DOHH2 (cell line): ENCODE measurements around the gene ST14.

Experiments used
- EZH2phosphoT487 ChIP-seq: fragments of 200-600 bp; sonication (generic); IDR thresholded peaks from 2 replicates; pipeline ENCODE4 v1.6.1; 2017; ENCODE audit warnings: borderline replicate concordance, mild to moderate bottlenecking, antibody characterized with exemption, low read length, moderate library complexity, mixed read lengths
- TF ChIP-seq, protein P1 (sequence below): fragments of 200-600 bp; sonication (generic); IDR thresholded peaks from one replicate; pipeline ENCODE4 v1.5.1; 2014; ENCODE audit warnings: antibody characterized with exemption, mild to moderate bottlenecking, low read depth, low read length; ENCODE audit not compliant: poor library complexity, severe bottlenecking

DNA sequence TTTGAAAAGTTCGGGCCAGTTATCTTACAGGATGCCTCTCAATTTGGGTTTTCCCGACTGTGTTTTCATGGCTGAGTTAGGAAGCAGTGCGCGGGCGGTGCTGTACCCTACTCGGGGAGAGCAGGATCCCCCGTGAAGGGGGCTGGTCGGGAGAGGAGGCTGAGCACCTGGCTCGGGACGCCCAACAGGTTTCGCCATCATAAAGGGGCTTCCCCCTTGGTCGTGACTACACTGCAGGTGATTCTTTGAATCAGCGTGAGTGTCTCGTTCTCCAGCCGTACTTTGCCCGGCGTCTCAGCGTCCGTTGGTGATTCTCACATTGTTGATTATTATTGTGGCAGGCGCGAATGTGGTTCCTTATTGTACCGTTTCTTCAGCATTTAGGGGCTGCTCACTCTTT is 46.6 kb downstream of the ST14 start:
- TF ChIP-seq, protein P1, sequence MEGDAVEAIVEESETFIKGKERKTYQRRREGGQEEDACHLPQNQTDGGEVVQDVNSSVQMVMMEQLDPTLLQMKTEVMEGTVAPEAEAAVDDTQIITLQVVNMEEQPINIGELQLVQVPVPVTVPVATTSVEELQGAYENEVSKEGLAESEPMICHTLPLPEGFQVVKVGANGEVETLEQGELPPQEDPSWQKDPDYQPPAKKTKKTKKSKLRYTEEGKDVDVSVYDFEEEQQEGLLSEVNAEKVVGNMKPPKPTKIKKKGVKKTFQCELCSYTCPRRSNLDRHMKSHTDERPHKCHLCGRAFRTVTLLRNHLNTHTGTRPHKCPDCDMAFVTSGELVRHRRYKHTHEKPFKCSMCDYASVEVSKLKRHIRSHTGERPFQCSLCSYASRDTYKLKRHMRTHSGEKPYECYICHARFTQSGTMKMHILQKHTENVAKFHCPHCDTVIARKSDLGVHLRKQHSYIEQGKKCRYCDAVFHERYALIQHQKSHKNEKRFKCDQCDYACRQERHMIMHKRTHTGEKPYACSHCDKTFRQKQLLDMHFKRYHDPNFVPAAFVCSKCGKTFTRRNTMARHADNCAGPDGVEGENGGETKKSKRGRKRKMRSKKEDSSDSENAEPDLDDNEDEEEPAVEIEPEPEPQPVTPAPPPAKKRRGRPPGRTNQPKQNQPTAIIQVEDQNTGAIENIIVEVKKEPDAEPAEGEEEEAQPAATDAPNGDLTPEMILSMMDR = no peak
- no peak for TF ChIP-seq EZH2phosphoT487
